22Rv1 (cell line): Measurements from ENCODE around the gene VWA8.

Experiments used
- H3K27ac ChIP-seq: fragments of 450-650 bp; 2 replicates; pipeline ENCODE4 v1.5.1; 2017
- ZFX ChIP-seq: fragments of 450-650 bp; IDR thresholded peaks from 2 replicates; pipeline ENCODE4 v1.6.1; 2017; ENCODE audit warnings: antibody characterized with exemption, borderline replicate concordance
- TF ChIP-seq, protein P1 (sequence below): fragments of 450-650 bp; IDR thresholded peaks from 2 replicates; pipeline ENCODE4 v1.5.1; 2017; ENCODE audit warnings: mild to moderate bottlenecking

VWA8 gene

DNA sequence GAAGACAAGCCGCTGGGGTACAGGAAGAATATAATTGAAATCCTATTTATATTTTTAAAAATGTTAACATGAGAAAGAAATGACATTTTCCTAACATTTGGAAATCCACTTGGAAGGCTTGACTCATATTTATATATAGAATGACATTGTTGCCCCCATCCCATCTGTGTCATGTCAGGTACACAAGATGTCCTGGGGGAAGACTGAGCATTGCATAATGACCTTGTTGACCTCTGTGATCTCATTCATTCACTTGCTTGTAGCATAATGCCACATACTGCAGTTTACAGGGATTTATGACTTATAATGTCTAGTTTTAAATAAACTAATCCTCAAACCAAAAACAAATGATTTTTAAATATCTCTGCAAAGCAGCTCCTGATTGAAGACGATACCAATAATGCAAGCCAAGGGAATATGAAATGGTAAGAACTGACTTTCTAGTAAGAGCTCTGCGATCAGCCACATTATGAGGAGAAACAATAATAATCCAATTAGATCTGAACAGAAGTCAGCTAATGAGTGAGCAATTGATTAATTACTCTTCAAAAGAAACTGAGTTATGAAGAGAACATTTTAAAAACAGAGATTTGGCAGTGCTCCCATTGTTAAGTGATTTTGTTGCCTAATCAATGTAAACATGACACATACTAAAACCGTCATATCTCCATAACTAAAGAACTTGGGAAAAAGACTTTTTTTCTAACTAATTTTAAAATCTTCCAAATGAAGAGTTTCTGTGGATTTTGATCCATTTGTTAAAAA lies 21.2 kb upstream of the VWA8 start:
- no peak overlapping the region for H3K27ac ChIP-seq
- TF ChIP-seq ZFX: no peak
- TF ChIP-seq, protein P1, sequence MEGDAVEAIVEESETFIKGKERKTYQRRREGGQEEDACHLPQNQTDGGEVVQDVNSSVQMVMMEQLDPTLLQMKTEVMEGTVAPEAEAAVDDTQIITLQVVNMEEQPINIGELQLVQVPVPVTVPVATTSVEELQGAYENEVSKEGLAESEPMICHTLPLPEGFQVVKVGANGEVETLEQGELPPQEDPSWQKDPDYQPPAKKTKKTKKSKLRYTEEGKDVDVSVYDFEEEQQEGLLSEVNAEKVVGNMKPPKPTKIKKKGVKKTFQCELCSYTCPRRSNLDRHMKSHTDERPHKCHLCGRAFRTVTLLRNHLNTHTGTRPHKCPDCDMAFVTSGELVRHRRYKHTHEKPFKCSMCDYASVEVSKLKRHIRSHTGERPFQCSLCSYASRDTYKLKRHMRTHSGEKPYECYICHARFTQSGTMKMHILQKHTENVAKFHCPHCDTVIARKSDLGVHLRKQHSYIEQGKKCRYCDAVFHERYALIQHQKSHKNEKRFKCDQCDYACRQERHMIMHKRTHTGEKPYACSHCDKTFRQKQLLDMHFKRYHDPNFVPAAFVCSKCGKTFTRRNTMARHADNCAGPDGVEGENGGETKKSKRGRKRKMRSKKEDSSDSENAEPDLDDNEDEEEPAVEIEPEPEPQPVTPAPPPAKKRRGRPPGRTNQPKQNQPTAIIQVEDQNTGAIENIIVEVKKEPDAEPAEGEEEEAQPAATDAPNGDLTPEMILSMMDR: no peak

DNA sequence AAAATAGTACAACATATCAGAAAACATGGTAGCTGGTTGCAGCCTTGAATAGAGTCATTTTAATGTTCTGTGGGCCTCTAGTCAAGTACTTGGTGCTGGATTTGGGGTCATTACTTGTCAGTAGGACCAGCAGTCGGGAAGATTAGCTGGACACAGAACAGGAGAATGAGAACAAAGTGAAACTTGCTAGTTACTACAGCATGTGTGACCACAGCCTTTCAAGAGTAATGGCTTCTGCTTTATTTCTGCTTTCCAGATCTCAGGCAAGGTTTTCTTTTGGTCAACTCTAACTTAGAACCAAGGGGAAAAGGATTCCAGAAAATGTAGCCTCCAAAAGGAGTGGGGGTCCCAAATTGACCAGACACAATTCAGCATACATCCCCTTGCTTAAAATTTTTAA lies 17.1 kb upstream of the VWA8 start:
- no peak overlapping the region for H3K27ac ChIP-seq
- TF ChIP-seq, protein P1: no peak
- no peak for TF ChIP-seq ZFX

DNA sequence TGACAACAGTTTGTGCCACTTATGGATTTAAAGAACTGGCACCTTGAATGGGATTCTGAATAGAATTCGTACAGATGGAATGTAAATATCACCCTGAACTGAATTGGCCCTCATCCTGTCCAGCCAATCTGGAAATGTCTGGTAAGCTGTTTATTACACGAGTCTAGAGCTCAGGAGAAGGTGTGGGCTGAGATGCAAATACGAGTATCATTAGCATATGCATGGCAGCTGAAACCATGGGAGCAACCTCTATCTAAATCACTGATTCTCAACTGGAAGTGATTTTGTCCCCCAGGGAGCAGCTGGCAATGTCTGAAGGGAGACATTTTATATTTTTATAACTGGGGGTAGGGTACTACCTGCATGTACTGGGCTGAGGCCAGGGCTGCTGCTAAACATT lies 15.6 kb upstream of the VWA8 start:
- no peak for TF ChIP-seq ZFX
- TF ChIP-seq, protein P1: no peak
- H3K27ac ChIP-seq: no peak overlapping the region

DNA sequence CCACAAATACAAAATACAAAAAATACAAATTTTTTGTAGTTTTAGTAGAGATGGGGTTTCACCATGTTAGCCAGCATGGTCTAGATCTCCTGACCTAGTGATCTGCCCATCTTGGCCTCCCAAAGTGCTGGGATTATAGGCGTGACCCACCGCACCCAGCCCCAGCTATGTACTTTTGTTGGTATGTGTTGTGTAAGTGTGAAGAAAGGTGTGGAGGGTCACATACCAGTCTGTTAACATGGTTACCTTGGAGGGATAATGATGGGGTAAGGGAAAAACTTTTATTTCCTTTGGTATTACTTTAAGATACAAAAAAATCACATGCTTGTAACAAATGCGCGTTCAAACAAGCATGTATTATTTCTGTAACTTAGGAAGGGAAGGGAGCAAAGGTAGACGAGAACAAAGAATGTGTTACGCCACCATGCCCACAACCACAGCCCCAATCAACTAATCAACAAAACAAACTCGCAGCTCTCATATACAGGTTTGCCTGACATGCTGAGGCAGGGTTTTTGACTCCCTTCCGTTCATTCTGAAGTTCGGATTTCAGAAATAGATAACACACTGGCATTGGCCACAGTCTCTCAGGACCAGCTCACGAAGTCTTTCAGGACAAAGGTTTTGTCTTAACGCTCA lies 13.5 kb upstream of the VWA8 start:
- H3K27ac ChIP-seq: no peak overlapping the region
- TF ChIP-seq, protein P1: no peak
- no peak for TF ChIP-seq ZFX

DNA sequence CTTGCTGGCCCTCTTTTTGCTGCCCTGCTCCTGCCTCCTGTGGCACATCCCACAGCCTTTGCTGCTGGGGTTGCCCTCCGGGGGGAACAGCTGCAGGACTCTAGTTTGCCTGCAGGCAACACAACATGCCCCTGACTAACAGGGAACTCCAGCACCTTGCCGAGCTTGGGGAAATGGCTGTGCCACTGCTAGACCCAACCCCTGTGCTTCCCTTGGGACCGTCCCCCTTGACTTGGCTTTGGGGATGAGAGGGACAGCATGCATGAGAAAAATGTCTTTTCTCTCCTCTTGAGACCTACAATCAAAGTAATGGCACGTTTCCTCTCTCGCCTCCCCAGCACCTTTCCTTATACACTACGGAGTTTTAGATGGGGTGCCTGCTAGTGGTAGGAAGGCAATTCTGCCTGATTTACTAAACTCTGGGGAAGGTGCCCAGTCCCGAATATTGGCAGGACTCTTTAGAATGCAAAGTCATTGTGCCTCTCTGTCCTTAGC lies 12.4 kb upstream of the VWA8 start:
- no peak overlapping the region for H3K27ac ChIP-seq
- no peak for TF ChIP-seq ZFX
- TF ChIP-seq, protein P1: no peak

DNA sequence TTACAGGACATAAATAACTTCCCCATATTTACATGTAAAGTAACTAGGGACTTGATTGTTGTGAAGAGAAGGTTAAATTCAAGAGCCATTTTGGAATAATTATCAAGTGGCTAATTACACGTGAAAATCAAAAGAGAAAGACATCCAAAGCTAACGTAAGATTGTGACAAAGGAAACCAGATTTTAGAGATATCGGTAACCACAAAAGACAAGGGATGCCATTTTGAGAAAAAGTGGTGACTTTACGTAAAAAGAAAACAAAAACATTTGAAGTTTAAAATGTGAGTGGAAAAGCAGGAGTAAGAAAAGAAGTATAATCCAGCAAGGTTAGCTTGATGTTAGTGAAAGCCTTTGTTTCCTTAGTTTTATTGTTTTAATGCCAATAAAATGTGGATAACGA lies 10.9 kb upstream of the VWA8 start:
- no peak overlapping the region for H3K27ac ChIP-seq
- TF ChIP-seq ZFX: no peak
- TF ChIP-seq, protein P1: no peak

DNA sequence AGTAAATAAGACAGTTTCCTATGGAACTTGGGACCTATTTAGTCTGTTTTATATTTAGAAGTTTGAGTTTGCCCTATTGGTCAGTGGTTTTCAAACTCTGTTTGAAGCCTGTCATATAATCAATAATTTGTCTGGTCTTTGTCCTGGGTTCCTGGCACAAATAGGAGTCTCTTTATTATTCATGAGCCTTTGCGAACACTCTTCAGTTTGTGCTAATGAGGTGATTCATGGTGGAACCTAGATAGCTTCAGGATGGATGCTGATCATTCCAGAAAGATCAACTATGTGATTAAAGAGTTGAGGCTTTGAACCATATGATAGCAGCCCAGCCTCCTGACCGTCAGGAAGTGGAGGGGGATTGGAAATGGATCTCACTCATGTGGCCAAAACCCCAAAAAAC lies 10.0 kb upstream of the VWA8 start:
- TF ChIP-seq ZFX: no peak
- TF ChIP-seq, protein P1: no peak
- H3K27ac ChIP-seq: no peak overlapping the region
